A673 (cell line): ENCODE measurements around the gene ZNF784.

Experiments used
- EZH2 ChIP-seq: fragments of 200-600 bp; sonication (generic); IDR thresholded peaks from 2 replicates; pipeline ENCODE4 v1.6.1; 2017; ENCODE audit warnings: borderline replicate concordance, low read depth, mild to moderate bottlenecking, mixed read lengths, antibody characterized with exemption, low read length; ENCODE audit not compliant: poor library complexity, severe bottlenecking
- TF ChIP-seq, protein P1 (sequence below): fragments of 300-800, 200-600 bp; sonication (generic); conservative IDR thresholded peaks from 2 replicates; pipeline ENCODE4 v1.5.1; 2017; ENCODE audit warnings: low read depth, mild to moderate bottlenecking, antibody characterized with exemption, low read length, moderate library complexity, mixed read lengths

DNA sequence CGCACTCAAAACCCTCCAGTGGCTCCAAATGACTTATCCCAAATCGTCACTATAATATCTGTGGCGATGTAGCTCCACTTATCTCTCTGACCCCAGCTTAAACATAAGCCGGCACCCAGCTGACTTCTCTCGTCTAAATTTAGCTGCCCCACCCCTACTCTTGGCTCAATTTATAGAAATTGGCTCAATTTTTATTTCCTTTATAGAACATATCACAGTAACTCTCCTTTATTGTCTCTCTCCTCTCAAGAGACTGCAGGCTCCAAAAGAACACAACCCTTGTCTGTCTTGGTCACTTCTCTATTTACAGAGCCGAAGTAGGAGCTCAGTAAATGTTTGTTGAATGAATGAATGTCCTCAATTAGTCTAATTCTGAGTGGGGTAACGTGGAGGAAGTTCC is 805 bp downstream of the ZNF784 start:
- TF ChIP-seq, protein P1, sequence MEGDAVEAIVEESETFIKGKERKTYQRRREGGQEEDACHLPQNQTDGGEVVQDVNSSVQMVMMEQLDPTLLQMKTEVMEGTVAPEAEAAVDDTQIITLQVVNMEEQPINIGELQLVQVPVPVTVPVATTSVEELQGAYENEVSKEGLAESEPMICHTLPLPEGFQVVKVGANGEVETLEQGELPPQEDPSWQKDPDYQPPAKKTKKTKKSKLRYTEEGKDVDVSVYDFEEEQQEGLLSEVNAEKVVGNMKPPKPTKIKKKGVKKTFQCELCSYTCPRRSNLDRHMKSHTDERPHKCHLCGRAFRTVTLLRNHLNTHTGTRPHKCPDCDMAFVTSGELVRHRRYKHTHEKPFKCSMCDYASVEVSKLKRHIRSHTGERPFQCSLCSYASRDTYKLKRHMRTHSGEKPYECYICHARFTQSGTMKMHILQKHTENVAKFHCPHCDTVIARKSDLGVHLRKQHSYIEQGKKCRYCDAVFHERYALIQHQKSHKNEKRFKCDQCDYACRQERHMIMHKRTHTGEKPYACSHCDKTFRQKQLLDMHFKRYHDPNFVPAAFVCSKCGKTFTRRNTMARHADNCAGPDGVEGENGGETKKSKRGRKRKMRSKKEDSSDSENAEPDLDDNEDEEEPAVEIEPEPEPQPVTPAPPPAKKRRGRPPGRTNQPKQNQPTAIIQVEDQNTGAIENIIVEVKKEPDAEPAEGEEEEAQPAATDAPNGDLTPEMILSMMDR: no peak
- no peak for TF ChIP-seq EZH2
